A549 (cell line): Measurements from ENCODE around the gene UMAD1. TPM values are rescaled to one million over a fixed set of nuclear protein-coding genes. Genes with fewer than 3 reads are reported as not detected.
A peak's percentile ranks its signal among the peaks of the same experiment; 100 is the strongest.

Source experiments
- ATAC-seq, 2 experiments: fragments of 200-7000 bp in 1 of 2; fragments of >200 bp in 1 of 2; cut with Nextera tagmentation in 1 of 2; cut with Tn5 transposase in 1 of 2; 3 replicates each; pipeline versions ENCODE4 v1.8.0 to v1.9.1; 2018 to 2020; ENCODE audit warnings: mild to moderate bottlenecking in 1 of 2, moderate library complexity in 1 of 2
- CTCF ChIA-PET: fragments of 300-600 bp; sonication (Branson Sonifier 250); formaldehyde crosslinking; extraction: SDS; loops from one replicate; lab custom pipeline; 2021; ENCODE audit warnings: antibody characterized with exemption, inconsistent platforms; lab: Yijun Ruan, JAX
- POLR2A ChIA-PET: fragments of 350-600 bp; formaldehyde crosslinking; extraction: SDS; loops from one replicate; lab custom pipeline; 2021; ENCODE audit warnings: antibody characterized with exemption, inconsistent platforms; lab: Yijun Ruan, JAX
- DNase-seq, 2 experiments: peaks; one replicate each; pipeline versions ENCODE4 v3.0.0 to v3.0.0-alpha.2; 2011 to 2016; ENCODE audit warnings: low read depth in 1 of 2, low spot score in 1 of 2
- FAIRE-seq: peaks from 2 replicates; lab custom pipeline; 2011; peaks lifted over from hg19 to GRCh38; lab: Jason Lieb, UNC
- H3K27ac ChIP-seq, 2 experiments: fragments of >200 bp; sonication (Bioruptor Twin); formaldehyde crosslinking; 3 replicates each; pipeline ENCODE4 v1.5.1; 2016 to 2017
- H3K4me1 ChIP-seq: fragments of >200 bp; sonication (Bioruptor Twin); formaldehyde crosslinking; 3 replicates; pipeline ENCODE4 v1.6.1; 2016
- H3K4me2 ChIP-seq: fragments of >200 bp; sonication (Bioruptor Twin); formaldehyde crosslinking; 3 replicates; pipeline ENCODE4 v1.6.1; 2016
- H3K4me3 ChIP-seq: fragments of >200 bp; sonication (Bioruptor Twin); formaldehyde crosslinking; 3 replicates; pipeline ENCODE4 v1.5.1; 2016
- H3K9me3 ChIP-seq: fragments of >200 bp; sonication (Bioruptor Twin); formaldehyde crosslinking; 3 replicates; pipeline ENCODE4 v1.6.1; 2016
- BHLHE40 ChIP-seq: IDR thresholded peaks from 2 replicates; pipeline ENCODE4 v1.6.1; 2012; ENCODE audit warnings: low read depth, low read length, inconsistent platforms
- CBX2 ChIP-seq: fragments of 200-600 bp; sonication (generic); IDR thresholded peaks from 2 replicates; pipeline ENCODE4 v1.6.1; 2016; ENCODE audit warnings: low read depth, mild to moderate bottlenecking, borderline replicate concordance
- CBX8 ChIP-seq: fragments of 200-600 bp; sonication (generic); IDR thresholded peaks from 2 replicates; pipeline ENCODE4 v1.6.1; 2016
- CHD2 ChIP-seq: fragments of 150-350 bp; IDR thresholded peaks from 2 replicates; pipeline ENCODE4 v1.6.1; 2014; ENCODE audit warnings: low read length; ENCODE audit not compliant: partially characterized antibody
- CHD4 ChIP-seq: fragments of 200-600 bp; sonication (generic); IDR thresholded peaks from 2 replicates; pipeline ENCODE4 v1.6.1; 2016; ENCODE audit warnings: antibody characterized with exemption, mild to moderate bottlenecking, borderline replicate concordance
- EHF ChIP-seq: fragments of 250-450 bp; sonication (Bioruptor Pico); IDR thresholded peaks from 2 replicates; pipeline ENCODE4 v1.5.0; 2020; ENCODE audit warnings: mild to moderate bottlenecking
- FOSB ChIP-seq: fragments of 250-450 bp; sonication (Bioruptor Pico); IDR thresholded peaks from 2 replicates; pipeline ENCODE4 v1.5.0; 2020; ENCODE audit warnings: mild to moderate bottlenecking, moderate library complexity
- FOXS1 ChIP-seq: fragments of 250-450 bp; sonication (Bioruptor Pico); IDR thresholded peaks from 2 replicates; pipeline ENCODE4 v1.5.0; 2020; ENCODE audit warnings: mild to moderate bottlenecking, moderate library complexity
- GATA3 ChIP-seq: IDR thresholded peaks from 2 replicates; pipeline ENCODE4 v1.6.1; 2012; ENCODE audit warnings: borderline replicate concordance
- HOXA7 ChIP-seq: fragments of 250-450 bp; sonication (Bioruptor Pico); IDR thresholded peaks from 2 replicates; pipeline ENCODE4 v1.5.0; 2020; ENCODE audit warnings: mild to moderate bottlenecking, moderate library complexity
- JUN ChIP-seq, 2 experiments: fragments of >200 bp; sonication (Bioruptor Twin); formaldehyde crosslinking; IDR thresholded peaks; 2 replicates in 1 of 2; 3 replicates in 1 of 2; pipeline ENCODE4 v1.6.1; 2016 to 2017
- KDM1A ChIP-seq: fragments of 200-600 bp; sonication (generic); IDR thresholded peaks from 2 replicates; pipeline ENCODE4 v1.6.1; 2016; ENCODE audit warnings: low read depth, mild to moderate bottlenecking
- KDM5A ChIP-seq: fragments of 200-600 bp; sonication (generic); IDR thresholded peaks from 2 replicates; pipeline ENCODE4 v1.6.1; 2016; ENCODE audit warnings: antibody characterized with exemption, mild to moderate bottlenecking
- MAFK ChIP-seq: fragments of 450-650 bp; IDR thresholded peaks from 2 replicates; pipeline ENCODE4 v1.6.1; 2014; ENCODE audit not compliant: partially characterized antibody
- NFE2L2 ChIP-seq: fragments of 150-350 bp; conservative IDR thresholded peaks from 2 replicates; pipeline ENCODE4 v1.6.1; 2014; ENCODE audit warnings: low read length
- NPAS2 ChIP-seq: fragments of 250-450 bp; sonication (Bioruptor Pico); IDR thresholded peaks from 2 replicates; pipeline ENCODE4 v1.8.0; 2022; ENCODE audit warnings: mild to moderate bottlenecking, moderate library complexity, borderline replicate concordance
- NR3C1 ChIP-seq: fragments of >200 bp; sonication (Bioruptor Twin); formaldehyde crosslinking; IDR thresholded peaks from 3 replicates; pipeline ENCODE4 v1.6.1; 2017
- POLR2A ChIP-seq: IDR thresholded peaks from 2 replicates; pipeline ENCODE4 v1.6.1; 2012; ENCODE audit warnings: mild to moderate bottlenecking, low read length
- POLR2AphosphoS2 ChIP-seq: conservative IDR thresholded peaks from 2 replicates; pipeline ENCODE4 v1.6.1; 2012; ENCODE audit warnings: low read length, improper control_type of control experiment, inconsistent platforms
- RARB ChIP-seq: fragments of 250-450 bp; sonication (Bioruptor Pico); IDR thresholded peaks from 2 replicates; pipeline ENCODE4 v1.8.0; 2021; ENCODE audit warnings: mild to moderate bottlenecking, moderate library complexity
- RCOR1 ChIP-seq: fragments of 150-350 bp; IDR thresholded peaks from 2 replicates; pipeline ENCODE4 v1.6.1; 2014; ENCODE audit warnings: antibody characterized with exemption, low read length, low read depth
- SMC3 ChIP-seq: fragments of >200 bp; sonication (Bioruptor Twin); formaldehyde crosslinking; IDR thresholded peaks from 3 replicates; pipeline ENCODE4 v1.6.1; 2018; ENCODE audit warnings: inconsistent platforms
- TP53 ChIP-seq: fragments of 250-450 bp; sonication (Bioruptor Pico); IDR thresholded peaks from 2 replicates; pipeline ENCODE4 v1.5.0; 2021; ENCODE audit warnings: mild to moderate bottlenecking, moderate library complexity
- ZC3H11A ChIP-seq: fragments of 450-650 bp; IDR thresholded peaks from 2 replicates; pipeline ENCODE4 v1.6.1; 2014; ENCODE audit warnings: antibody characterized with exemption, mild to moderate bottlenecking
- whole genome bisulfite sequencing: methylation state at CpG from one replicate; pipeline ENCODE4 v1.1.6; 2017; ENCODE audit errors: missing lambda C conversion rate; 5-methylcytosine and 5-hydroxymethylcytosine counted together
- polyA plus RNA-seq, 4 experiments: library from polyadenylated mRNA; depleted of rRNA in 3 of 4; stranded (reverse); fragments of >200 nt; fragmentation: RNase III in 1 of 4; extraction: RNeasy Plus Mini Kit Qiagen cat#74134 plus additional on column Dnase treatment in 1 of 4; gene quantifications; 2 replicates in 3 of 4; 3 replicates in 1 of 4; pipeline ENCODE4 v1.2.3, GENCODE V29; 2011 to 2017
- TF ChIP-seq, protein P1 (sequence below): fragments of 250-450 bp; sonication (Bioruptor Pico); IDR thresholded peaks from 2 replicates; pipeline ENCODE4 v1.5.0; 2020; ENCODE audit warnings: low read depth, mild to moderate bottlenecking, moderate library complexity
- TF ChIP-seq, protein P2 (sequence below): fragments of >200 bp; sonication (Bioruptor Twin); formaldehyde crosslinking; IDR thresholded peaks from 3 replicates; pipeline ENCODE4 v1.5.1; 2016

Gene UMAD1
- polyA plus RNA-seq, 2 of the 4 experiments (the other 2 are of a cell fraction) = 21.4 to 46.4 TPM

DNA sequence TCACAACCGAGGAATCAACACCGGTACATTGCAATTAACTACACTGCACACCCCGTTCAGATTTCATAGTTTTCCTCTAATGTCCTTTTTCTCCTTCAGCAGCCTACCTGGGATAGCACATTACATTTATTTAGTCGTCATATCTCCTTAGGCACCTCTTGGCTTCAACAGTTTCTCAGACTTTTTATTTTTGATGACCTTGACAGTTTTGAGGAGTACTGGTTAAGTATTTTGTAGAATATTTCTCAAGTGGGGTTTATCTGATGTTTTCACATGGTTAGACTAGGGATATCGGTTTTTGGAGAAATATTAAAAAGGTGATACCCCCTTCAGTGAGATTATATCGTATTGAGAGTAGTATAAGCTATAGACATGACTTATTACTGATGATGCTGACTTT, 241.0 kb downstream of the UMAD1 start:
- no peak for DNase-seq

DNA sequence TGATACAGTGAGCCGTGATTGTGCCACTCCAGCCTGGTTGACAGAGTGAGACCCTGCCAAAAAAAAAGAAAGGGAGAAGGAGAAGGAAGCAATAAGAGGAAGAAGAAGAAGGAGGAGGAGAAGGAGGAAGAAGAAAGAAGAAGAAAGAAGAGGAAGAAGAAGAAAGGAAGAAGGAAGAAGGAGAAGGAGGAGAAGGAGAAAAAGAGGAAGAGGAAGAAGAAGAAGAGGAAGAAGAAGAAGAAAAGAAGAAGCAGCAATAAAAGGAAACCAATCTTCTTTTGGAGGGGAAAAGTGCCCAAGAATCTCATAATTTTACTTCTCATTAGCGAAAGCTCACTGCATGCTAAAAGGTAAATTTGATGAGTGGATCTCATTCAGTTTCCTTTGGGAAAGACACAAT, 242.3 kb downstream of the UMAD1 start:
- WGBS = 87% methylated on average over 2 of the region's 2 CpGs
- ATAC-seq = no peak
- CTCF ChIA-PET = interaction anchor here (2.4 kb wide), 1 partner anchor 9 kb away, joined by 5 read pairs; no protein-coding TSS in a partner anchor

More for the DNA sequence above, 241.0 kb downstream of the UMAD1 start:
- Histone ChIP-seq H3K4me1 (no peaks in the 10 kb centered on the region), H3K27ac (no peak overlapping the region), H3K4me3 (no peak overlapping the region), H3K9me3 (no peaks in the 10 kb centered on the region), H3K4me2 (no peak overlapping the region)
- ChIA-PET CTCF (interaction anchor here (2.4 kb wide), 1 partner anchor 8 kb away, joined by 5 read pairs; no protein-coding TSS in a partner anchor), POLR2A (no interaction called here)
- FAIRE-seq = no peak
- no peak for ATAC-seq
- 76% methylated on average over 6 of the region's 6 CpGs for WGBS
- TF ChIP-seq CHD4 = no peak
- no peak for TF ChIP-seq FOSB (CRISPR knock-in tag)
- TF ChIP-seq, protein P1, sequence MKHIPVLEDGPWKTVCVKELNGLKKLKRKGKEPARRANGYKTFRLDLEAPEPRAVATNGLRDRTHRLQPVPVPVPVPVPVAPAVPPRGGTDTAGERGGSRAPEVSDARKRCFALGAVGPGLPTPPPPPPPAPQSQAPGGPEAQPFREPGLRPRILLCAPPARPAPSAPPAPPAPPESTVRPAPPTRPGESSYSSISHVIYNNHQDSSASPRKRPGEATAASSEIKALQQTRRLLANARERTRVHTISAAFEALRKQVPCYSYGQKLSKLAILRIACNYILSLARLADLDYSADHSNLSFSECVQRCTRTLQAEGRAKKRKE (CRISPR knock-in tag) = no peak
- TF ChIP-seq RARB (CRISPR knock-in tag) = no peak
- TF ChIP-seq CBX2 = no peak
- TF ChIP-seq MAFK = peak; percentile 78

DNA sequence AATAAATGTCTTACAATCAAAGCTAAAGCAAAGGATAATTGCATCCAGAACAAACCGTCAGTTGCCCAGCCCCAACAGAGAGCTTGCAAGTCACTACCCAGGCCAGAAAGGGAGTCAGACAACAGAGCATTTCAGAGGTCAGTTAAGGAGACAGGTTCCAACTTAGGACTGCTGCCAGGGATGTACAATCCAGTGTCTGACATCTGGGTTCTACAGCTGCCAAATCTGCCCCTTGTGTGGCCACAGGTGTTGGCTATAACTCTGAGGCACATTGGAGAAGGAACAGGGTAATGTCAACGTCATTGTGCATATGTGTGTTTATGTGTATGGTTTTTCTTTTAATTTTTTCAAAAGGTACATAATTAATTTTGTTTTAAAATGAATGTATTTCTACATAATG, 242.8 kb downstream of the UMAD1 start:
- DNase-seq = no peak
- WGBS = 63% methylated on average over 2 of the region's 2 CpGs
- no peak overlapping the region for H3K4me2 ChIP-seq
- ChIA-PET POLR2A (no interaction called here), CTCF (interaction anchor here (1.6 to 2.4 kb wide), 2 partner anchors 8 to 10 kb away, joined by 3 to 5 read pairs; no protein-coding TSS in a partner anchor)
- no peak for FAIRE-seq
- ATAC-seq = no peak
- no peak overlapping the region for H3K27ac ChIP-seq
- no peak overlapping the region for H3K4me3 ChIP-seq
- no peaks in the 10 kb centered on the region for H3K9me3 ChIP-seq
- TF ChIP-seq NPAS2 (CRISPR knock-in tag) (no peak), JUN (IDR thresholded peaks at IDR 0.05) (no peak), BHLHE40 (no peak), RCOR1 (no peak), FOSB (CRISPR knock-in tag) (no peak), KDM5A (no peak), HOXA7 (CRISPR knock-in tag) (no peak), NFE2L2 (no peak), TP53 (CRISPR knock-in tag) (no peak), NR3C1 (no peak), CHD2 (no peak), ZC3H11A (no peak), SMC3 (no peak), CBX8 (no peak), POLR2A (no peak), EHF (no peak)
- TF ChIP-seq, protein P2, sequence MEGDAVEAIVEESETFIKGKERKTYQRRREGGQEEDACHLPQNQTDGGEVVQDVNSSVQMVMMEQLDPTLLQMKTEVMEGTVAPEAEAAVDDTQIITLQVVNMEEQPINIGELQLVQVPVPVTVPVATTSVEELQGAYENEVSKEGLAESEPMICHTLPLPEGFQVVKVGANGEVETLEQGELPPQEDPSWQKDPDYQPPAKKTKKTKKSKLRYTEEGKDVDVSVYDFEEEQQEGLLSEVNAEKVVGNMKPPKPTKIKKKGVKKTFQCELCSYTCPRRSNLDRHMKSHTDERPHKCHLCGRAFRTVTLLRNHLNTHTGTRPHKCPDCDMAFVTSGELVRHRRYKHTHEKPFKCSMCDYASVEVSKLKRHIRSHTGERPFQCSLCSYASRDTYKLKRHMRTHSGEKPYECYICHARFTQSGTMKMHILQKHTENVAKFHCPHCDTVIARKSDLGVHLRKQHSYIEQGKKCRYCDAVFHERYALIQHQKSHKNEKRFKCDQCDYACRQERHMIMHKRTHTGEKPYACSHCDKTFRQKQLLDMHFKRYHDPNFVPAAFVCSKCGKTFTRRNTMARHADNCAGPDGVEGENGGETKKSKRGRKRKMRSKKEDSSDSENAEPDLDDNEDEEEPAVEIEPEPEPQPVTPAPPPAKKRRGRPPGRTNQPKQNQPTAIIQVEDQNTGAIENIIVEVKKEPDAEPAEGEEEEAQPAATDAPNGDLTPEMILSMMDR = no peak
- no peaks in the 10 kb centered on the region for H3K4me1 ChIP-seq

More for the DNA sequence above, 242.3 kb downstream of the UMAD1 start:
- H3K4me2 ChIP-seq = no peak overlapping the region
- H3K27ac ChIP-seq = no peak overlapping the region
- no peak for FAIRE-seq
- TF ChIP-seq BHLHE40 = no peak
- TF ChIP-seq POLR2AphosphoS2 = no peak
- TF ChIP-seq SMC3 = no peak
- no peak for TF ChIP-seq KDM1A
- TF ChIP-seq GATA3 = no peak
- no peak for TF ChIP-seq FOXS1
- TF ChIP-seq NR3C1 = no peak
- no peaks in the 10 kb centered on the region for H3K9me3 ChIP-seq
- POLR2A ChIA-PET = no interaction called here
- DNase-seq = no peak
- no peaks in the 10 kb centered on the region for H3K4me1 ChIP-seq
- H3K4me3 ChIP-seq = no peak overlapping the region
